Fibroblast of skin of scalp (primary cell): ENCODE results near the gene TFDP2.
"Not testable (repeated sequence)": the region's sequence is repeated elsewhere in the genome, so short reads cannot be mapped to it uniquely, and the experiment has no call there.

Experiments used
- DNase-seq: peaks from one replicate; pipeline ENCODE4 v3.0.0-alpha.2; 2013

TFDP2 gene

DNA sequence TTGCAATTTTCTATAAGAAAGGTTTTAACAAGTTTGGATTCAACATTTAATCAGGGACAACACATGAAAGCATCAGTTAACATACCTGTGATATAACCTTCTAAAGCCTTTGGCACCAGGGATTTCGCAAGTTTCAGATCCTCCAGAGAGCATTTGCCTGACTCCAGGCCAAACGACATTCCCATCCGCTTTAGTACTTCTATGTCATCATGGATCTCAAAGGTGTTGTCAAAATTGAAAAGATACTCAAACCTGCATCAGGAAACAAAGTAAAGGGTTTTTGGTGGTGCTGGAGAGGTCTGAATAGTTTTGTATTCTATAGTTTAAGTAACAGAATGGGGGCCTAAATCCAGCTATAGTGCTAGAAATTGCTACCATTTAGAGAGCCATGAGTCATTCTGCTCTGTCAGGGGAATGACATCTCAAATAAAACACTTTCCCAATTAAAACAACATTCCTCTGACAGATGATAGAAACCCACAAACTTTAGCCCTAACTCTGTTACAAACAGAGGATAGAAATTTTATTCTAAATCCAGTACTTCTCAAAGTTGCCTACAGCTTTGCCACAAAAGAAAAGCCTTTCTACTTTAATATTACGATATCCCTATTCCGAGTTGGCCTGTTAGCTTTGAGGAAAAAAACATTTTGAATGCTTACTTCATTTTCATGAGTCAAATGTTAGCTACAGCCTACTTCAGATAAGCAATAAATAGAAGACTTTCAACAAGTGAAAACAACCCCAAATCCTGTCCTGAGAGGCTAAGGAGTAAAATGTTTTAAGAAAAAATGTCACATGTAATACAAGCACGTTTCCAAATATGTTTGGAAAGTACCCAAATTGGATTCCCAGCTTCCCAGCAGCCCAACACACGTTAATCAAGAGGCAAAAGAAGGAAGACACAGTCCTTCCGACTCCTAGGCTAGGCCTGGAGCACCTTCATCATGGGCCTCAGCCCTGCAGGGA lies 189.5 kb downstream of the TFDP2 start:
- DNase-seq: peak; percentile 90

DNA sequence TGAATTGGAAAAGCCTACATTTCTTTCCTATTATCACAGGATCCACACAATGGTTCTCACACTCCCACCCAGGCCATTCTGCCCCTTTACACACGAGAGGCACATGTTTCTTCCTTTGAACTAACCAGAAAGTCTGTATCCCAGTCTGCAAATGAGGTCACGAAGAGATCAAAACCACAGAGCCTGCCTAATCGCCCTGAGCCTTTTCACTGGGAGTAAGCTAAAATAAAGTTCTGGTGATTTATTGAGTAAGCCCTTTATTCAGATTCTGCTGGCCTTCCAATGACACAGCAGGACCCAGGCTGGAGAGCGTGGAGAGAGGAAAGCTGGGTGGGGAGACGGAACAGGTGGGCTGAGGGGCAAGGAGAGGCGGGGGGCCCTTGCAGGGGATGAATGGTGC lies 194.2 kb downstream of the TFDP2 start:
- peak; percentile 58 for DNase-seq

DNA sequence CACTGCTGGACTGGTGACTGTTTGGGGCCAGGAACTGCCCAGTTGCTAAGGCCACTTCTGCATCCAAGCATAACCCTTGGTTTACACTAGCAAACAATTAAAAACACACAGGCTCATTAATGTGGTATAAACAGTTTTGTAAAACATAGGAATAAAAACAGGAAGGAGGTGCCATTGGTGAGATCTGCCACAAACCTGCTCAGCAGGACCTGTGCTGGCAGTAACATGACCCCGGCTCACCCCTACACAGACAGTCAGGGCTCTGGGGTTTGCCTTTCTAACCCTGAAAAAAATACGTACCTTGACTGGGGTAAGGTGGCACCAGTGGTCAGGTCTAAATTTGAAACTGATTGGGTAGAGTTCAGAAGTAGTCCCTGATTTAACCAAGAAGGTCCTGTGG lies 196.7 kb downstream of the TFDP2 start:
- DNase-seq: no peak

DNA sequence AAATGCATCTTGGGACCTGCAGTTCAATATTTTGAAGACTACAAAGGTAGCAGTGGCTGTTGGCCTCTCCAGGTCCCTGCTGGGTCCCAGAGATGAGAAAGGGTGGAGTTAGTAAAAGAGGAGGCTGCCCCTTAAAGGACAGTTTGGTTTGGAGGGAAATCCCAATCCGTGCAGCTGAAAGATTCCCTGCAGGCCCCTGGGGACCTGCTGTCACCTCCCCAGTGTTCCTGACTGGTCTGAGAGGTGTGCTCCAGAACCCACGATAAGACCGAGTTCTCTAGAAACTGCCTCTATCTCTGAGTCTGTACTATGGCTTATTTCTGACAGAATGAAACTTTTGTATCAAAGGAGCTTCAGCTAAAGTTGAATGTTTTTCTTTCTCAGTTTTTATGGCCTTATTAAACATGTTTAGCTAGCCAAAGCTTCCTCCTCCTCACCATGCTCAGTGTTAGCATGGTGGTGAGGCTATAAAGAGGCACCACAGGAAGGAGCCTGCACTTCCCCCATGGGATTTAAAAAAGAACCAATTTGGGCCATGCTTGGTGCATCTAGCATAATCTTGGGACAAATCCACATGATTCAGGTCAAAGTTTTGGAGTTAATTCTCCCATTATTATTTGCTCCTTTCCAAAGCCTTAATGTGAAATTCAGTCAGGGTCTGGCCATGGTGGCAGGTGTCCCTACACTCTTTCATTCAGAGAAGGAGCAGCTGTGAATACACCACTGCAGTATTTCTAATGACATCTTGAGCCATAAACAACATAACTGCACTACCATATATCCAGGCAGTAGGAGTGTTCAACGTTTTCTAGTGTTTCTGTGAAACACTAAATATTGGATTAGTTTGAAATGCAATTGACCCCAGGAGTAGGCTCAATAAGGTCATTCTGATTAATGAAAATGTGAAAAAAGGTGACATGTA lies 198.5 kb downstream of the TFDP2 start:
- no peak for DNase-seq

DNA sequence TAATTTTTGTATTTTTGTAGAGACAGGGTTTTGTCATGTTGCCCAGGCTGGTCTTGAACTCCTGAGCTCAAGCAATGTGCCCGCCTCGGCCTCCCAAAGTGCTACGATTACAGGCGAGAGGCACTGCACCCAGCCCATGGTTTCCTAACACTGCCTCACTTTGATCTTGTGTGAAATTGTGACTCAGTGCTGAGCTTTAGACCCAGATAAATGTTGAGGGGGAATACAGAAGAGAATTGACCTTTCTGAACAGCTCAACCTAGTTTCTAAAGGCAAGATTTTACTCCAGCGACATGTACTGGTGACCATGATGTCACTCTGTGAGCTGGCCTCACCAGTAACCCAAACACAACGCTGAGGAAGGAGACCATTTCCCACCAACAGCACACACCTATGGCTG lies 199.4 kb downstream of the TFDP2 start:
- no peak for DNase-seq

DNA sequence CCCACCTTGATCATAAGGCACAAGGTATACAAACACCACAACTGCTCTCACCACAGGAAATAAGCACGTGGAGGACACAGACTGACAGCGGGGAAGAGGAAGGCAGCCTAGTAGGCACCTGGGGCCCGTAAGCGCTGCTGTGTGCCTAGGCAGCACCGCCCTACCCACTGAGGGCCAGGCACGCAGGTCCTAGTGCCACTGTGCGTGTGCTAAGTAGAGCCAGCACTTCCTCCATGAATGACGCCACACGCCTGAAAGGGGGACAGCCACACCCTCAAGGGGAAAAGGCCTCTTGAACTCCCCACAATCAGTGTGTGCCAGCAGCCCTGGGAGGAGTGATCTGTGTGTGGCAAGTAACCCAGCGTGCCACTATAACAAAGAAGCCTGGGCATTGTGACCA lies 199.9 kb downstream of the TFDP2 start:
- no peak for DNase-seq

GRCh38 chr3:141945726-141946485 lies 203.4 kb downstream of the TFDP2 start:
- DNase-seq: no peak

- no peak for DNase-seq
Observed at GRCh38 chr3:141942006-141942405, 207.3 kb downstream of the TFDP2 start.

DNA sequence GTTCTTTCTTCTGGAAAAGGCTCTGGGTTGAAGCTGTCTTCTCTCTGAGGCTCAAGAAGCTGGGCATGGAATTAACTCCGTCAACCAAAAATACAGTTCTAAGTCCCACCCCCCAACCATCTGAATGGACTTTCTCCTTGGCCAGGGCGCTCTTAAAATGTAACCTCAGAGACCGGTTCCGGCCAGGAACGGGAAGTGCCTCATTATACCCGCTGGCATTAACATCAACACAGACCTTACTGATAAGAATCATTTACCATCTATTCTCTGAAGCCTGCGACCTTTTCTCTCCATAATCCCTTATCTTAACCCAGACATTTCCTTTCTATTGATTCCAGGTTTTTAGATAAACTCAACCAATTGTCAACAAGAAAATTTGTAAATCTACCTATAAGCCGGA lies 208.3 kb downstream of the TFDP2 start:
- DNase-seq: no peak

GRCh38 chr3:141940194-141940776 lies 209.1 kb downstream of the TFDP2 start:
- DNase-seq: peak; percentile 60

DNA sequence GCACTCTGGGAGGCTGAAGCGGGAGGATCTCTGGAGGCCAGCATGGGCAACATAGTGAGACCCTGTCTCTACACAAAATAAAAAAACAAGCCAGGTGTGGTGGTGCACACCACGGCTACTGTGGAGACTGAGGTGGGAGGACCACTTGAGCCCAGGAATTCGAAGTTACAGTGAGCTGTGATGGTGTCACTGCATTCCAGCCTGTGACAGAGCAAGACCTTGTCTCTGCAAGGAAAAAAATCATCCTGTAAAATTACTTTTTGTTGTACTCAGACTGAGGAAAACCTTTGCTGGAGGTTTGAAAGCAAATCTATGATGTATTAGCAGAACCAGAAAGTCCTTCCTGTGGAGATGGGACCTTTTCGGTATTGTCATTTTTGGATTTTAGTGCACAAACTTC lies 209.6 kb downstream of the TFDP2 start:
- DNase-seq: no peak

- DNase-seq: no peak
Observed at GRCh38 chr3:141938011-141938500, 211.3 kb downstream of the TFDP2 start.

DNA sequence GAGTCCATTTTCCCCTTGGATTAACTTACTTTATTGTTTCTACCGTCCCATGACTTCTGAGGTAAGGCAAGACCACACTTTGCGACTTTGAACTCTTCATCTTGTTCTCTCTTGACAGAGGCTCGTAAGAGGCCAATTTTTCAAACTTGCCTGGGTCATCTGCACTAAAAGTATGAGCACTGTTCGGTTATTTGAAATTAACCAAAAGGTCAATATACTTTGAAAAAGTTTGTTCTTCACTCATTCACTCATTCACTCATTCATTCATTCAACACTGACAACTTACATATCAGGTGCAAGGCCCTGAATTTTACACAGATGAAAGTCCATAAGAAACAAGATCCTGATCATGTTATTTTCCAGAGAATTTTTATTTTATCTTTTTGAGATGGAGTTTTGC lies 215.0 kb downstream of the TFDP2 start:
- DNase-seq: no peak

- no peak for DNase-seq
Observed at GRCh38 chr3:141933421-141934300, 215.7 kb downstream of the TFDP2 start.

DNA sequence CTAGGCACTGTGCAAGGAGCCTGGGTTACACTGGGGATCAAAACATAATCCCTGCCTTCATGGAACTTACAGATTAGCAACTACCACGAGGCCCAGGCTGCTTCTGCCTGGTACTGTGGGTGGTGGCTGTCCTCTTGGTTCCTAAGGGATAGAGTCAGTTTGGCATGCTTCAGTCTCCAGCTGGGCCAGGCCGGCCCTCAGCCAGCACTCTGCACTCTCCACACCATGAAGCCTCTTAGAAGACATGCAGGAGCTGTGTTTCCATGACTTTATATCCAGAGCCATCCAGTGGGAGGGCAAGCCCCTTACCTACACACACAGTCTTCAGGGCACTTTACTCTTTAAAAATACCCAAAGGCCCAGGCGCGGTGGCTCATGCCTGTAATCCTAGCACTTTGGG lies 218.5 kb downstream of the TFDP2 start:
- DNase-seq: no peak

DNA sequence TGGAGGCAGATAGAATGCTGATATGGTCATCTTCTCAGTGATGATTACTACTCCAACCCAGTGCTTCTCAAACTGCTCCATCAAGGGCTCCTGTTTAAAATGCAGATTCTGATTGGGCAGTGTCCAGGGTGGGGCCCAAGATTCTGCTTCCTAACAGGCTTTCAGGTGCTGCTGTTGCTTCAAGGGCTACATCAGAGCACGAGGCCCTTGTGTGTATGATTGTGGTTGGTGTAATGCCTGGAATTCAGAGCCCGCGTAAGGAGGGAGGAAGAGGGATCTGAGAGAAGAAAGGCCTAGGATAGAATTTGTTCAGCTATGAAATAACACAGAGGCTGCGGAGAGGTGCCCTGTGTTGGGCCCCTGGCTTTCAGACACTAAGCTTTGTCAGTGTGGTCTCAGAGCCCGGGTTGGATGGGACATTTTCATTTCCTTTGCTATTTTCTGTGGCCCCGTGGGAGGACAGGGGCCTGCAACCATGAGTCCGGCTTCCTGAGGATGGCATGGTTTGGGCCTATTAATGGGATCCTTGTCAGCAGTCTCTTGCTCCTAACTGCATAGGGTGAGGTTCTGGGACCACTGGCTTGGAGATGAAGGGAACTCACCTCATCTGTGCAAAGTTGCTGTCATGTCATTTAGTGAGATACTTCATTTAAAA lies 219.9 kb downstream of the TFDP2 start:
- no peak for DNase-seq

GRCh38 chr3:141928631-141929270 lies 220.6 kb downstream of the TFDP2 start:
- DNase-seq: no peak

- no peak for DNase-seq
Observed at GRCh38 chr3:141926929-141927328, 222.4 kb downstream of the TFDP2 start.

DNA sequence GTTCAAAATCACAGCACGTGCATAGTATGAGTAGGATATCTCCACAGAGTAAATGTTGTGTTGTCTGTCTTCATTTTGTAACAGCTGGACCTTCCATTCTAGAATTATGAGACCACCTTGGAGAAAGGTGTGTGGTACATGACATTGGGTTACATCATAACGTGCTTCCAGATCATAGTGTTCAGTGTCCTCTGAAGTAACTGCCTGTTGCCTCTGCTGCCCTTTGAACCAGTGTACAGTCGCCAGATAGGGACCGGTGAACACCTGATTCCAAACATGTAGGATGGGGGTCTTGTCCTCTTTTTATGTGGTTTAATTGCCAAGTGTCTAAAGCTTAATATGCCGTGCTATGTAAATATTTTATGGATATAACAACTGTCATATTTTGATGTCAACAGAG lies 223.7 kb downstream of the TFDP2 start:
- not testable (repeated sequence) for DNase-seq

DNA sequence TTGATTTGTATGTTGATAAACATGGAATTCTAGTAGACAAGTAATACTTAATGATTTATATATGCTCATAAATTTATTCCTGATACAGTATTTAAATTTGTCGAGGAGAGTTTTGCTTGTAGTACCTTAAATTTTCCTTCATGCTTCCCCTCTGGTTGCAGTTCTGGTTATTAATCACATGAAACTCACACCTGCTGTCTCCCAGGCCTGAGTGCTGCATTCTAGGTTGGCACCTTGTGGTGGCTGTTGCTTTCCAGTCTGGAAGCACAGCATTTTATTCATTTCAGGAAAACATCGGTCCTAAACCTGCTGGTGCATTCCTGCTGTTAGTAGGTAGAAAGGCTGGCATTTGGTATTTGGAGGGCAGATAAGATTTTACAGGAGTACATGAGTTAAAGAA lies 228.0 kb downstream of the TFDP2 start:
- DNase-seq: no peak
